ENCODE data around the gene ELOVL6.
"Not testable (repeated sequence)": the region's sequence is repeated elsewhere in the genome, so short reads cannot be mapped to it uniquely, and the experiment has no call there.

The ELOVL6 gene

DNA sequence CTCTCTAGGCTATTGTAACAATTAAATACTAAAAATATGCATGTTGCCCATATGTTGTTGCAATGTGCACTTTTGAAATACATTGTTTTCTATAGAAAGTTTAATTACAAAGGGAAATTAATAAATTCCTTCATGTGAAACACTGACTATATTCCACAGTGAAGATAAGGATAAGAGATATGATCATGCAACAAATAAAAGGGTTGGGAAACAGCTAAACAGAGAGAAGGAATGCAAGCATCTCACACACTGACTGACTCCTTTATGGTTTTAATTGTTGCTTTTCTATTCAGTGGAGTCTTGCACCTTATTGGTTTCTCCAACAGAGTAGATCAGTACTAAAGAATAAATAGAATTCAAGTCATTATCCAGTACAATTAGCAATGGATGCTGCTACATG, 37.8 kb downstream of the ELOVL6 start:
- no peak for DNase-seq (ENCODE audit: low spot score)

DNA sequence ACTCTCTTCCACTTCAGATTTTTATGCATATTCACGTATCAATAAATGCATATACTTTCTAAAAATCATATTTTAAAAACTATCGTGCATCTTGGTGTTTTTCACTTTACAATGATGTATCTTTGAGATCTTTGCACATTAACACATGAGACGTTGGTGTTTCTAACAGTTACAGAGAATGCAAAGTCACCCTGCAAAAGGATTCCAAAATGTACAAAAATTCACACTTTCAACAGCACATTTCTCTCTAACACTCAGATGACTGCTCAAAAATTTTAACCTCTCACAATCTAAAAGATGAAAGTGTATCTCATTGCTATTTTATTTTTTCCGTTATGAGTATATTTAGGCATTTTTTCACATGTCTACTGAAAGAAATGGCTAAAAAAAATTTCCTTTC, 38.9 kb downstream of the ELOVL6 start:
- DNase-seq (ENCODE audit: low spot score) = no peak

DNA sequence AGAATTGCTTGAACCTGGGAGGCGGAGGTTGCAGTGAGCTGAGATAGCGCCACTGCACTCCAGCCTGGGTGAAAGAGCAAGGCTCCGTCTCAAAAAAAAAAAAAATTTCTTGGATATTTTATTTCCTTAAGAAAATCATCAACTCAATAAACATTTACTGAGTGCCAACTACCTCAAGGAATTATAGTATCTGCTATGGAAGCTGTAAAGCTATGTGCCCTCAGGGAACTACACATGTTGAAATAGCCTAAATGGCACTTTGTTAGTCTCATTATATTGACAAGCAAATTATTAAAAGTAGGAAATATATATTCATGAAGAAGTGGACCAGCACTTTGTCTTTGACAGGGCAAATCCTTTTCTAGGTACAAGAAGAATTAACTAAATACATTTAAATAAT, 40.8 kb downstream of the ELOVL6 start:
- DNase-seq (ENCODE audit: low spot score) = no peak

DNA sequence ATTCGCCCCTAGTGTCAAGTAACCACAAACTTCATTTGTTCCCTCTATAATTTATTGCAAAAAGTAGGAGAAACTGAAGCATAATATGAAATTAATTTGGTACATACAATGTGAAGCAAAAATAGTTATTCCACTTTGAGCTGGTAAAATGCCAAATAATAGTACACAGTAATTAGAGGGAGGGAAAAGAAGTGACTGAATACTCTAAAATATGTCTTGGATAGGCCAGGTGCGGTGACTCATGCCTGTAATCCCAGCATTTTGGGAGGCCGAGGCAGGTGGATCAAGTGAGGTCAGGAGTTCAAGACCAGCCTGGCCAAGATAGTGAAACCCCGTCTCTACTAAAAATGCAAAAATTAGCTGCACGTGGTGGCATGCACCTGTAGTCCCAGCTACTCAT, 41.2 kb downstream of the ELOVL6 start:
- DNase-seq (ENCODE audit: low spot score) = not testable (repeated sequence)

DNA sequence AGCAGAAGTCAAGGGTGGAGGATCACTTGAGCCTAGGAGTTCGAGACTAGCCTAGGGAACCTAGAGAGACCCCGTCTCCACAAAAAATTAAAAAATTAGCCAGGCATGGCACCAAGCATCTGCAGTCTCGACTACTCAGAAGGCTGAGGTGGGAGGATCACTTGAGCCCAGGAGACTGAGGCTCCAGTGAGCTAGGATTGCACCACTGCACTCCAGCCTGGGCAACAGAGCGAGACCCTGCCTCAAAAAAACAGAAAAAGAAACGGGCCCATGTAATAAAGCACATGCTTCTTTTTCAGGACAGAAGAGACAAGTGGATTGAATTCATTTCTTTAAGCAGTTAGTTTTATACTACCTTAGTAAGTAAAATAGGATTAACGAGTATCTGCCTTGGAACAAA, 42.0 kb downstream of the ELOVL6 start:
- DNase-seq (ENCODE audit: low spot score) = no peak

DNA sequence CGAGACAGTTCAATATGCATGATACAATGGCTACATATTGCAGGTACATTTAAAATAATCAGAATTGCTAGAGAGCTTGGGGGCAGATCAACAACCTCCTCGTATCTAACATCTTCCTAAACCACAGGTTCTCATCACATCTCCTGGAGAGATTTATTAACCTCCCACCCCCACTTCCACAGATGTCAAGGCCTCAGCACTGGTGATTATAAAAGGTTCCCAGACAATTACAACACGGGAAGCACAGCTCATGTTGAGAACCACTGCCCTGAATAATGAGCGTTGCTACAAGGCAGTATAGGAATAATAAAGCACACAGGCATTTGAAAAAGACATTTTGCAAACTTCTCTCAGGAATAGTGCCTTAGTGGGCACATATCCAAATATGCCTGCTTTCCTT, 42.8 kb downstream of the ELOVL6 start:
- no peak for DNase-seq (ENCODE audit: low spot score)

DNA sequence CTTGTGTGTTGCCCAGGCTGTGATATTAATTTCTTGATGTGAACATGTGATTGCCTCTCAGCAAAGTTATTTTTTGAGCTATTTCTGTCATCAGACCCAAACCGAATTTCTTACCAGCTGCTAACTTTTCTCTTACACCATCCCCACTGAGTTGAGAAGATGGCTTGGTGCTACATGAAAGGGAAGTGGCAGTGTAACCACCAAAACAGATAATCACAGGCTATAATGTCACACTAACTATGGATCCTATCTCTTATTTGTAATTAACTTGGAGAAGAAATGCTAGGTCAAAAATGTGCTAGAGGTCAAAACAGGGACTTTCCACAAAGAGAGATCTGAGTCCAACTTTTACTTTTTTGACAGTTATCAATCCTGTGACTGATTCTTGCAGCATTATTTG, 43.8 kb downstream of the ELOVL6 start:
- DNase-seq (ENCODE audit: low spot score) = no peak

DNA sequence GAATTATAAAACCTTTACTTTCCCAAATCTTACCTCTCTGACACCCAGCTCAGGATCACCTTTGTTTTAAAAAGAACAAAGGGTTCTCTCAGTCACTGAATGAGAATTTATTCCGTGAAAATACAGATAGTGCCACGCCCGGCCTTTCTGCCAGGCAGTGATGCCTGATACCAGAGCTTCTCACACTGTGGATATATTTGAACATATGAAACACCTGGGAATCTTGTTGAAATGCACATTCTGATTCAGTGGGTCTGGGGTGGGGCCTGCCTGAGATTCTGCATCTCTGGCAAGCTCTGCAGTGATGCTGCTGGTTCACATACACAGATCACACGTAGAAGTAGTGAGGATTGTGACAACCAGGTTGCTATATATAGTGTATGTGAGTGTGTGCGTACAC, 46.0 kb downstream of the ELOVL6 start:
- DNase-seq (ENCODE audit: low spot score) = no peak

DNA sequence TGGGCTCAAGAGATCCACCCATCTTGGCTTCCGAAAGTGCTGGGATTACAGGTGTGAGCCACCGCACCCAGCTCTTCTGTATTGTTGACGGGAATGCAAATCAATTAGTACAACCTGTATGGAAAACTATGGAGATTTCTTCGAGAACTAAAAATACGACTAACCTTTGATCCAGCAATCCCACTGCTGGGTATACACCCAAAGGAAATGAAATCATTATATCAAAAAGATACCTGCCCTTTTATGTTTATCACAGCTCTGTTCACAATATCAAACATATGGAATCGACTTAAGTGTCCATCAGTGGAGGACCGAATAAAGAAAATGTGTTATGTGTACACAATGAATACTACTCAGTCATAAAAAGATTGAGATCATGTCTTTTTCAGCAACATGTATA, 49.3 kb downstream of the ELOVL6 start:
- DNase-seq (ENCODE audit: low spot score) = no peak

DNA sequence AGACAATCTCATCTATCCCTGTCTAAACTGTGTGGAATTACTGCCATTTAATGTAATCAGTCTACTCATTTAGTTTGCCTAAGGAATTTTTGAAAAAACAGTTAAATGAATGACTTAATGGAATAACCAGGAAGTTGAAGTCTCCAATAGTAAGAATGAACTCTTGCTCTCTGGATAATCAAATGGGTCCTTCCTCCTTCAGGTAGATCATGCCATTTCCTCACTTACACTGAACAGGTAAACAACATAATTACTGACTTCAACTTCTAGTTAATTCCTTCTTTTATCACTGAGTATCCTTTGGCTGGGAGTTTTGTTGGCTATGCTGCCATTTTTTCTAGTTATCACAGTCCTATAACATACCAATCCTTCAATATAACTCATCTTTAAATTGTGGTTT, 56.0 kb downstream of the ELOVL6 start:
- DNase-seq (ENCODE audit: low spot score) = no peak

DNA sequence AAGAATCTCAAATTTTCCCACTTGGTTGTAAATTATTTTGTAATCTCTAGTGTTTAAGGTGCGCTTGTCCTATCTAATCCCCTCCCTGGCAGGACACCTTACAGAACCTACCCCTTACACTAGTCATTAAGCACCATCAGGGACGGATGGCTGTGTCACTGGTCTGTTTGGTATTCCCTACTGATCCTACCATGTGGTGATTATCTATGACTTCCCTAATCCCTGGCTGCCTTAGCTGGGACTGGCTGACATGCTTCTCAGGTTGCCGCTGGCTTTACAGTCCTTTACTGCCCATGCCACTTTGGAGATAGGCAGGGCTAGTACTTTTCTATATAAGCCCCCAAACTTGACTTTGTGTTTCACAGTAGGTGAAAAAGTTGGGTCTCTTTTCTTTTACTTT, 58.6 kb downstream of the ELOVL6 start:
- DNase-seq (ENCODE audit: low spot score) = no peak

DNA sequence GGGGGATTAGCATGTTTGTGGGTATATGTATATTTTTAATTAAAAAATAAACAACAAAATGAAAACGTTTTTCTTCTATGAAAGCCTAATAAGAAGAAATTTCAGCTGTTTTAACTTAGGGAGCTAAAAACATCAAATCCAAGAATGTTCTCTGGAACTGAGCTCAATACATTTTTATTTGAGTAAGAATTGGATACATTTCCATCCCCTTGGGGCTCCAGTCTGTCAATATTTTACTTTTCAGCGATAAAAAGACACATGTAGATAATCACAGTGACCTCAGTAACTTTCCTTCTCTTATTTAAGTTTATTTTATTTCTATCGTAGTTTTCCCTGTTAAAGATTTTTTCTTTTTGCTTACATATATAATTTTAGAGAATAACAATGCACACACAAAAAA, 59.3 kb downstream of the ELOVL6 start:
- DNase-seq (ENCODE audit: low spot score) = no peak

DNA sequence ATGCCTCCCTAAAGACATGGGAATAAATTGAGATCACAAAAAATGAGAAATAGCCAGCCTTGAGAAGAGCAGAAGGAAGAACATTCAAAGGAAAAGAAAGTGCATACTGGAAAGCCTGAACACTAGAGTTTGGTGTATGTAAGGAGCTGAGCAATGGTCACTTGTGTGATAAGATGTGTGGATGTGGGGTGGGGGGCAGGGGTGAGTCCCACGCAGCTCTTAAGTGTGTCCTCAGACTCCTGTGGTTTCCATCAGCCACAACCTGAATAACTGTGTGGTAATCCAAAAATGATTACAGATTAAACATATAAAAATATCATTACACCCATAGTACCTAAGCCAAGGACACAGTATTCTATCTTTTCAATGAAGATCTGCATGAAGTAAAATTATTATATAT, 59.9 kb downstream of the ELOVL6 start:
- no peak for DNase-seq (ENCODE audit: low spot score)

DNA sequence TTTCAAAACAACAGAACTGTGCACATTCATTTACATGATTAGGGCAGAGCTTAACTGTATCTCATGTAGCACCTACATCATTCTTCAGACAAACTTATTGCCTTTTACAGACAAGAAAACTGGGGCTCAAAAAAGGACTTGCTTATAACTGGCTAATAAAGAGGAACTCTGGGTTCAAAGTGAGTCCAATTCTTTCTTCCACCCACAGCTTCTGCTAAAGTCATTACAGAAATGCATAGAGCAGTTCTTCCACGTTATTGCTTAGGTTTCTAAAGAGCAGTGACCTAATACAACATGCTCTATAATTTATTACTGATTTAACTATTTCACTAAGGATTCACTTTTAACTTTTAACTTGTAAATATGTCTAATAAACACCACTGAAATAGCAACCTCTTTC, 60.6 kb downstream of the ELOVL6 start:
- DNase-seq (ENCODE audit: low spot score) = no peak

DNA sequence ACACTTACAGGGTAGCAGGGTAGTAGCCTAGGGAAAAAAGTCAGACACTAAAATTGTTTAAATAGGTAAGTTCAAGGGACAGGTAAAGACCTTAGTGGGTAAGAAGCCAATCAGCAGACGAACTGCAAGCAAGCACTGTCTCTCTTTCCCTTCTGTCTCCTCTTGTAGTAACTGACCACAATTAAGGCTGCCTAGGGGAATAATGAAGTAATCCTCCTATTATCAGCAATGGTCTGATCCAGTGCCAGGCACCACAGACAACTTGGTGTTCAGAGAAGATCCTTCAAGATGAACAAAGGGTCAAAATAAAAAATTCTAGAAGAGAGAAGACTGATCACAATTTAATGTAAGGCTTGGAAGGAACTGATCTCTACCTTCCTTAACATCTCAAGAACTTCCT, 62.9 kb downstream of the ELOVL6 start:
- DNase-seq (ENCODE audit: low spot score) = no peak

DNA sequence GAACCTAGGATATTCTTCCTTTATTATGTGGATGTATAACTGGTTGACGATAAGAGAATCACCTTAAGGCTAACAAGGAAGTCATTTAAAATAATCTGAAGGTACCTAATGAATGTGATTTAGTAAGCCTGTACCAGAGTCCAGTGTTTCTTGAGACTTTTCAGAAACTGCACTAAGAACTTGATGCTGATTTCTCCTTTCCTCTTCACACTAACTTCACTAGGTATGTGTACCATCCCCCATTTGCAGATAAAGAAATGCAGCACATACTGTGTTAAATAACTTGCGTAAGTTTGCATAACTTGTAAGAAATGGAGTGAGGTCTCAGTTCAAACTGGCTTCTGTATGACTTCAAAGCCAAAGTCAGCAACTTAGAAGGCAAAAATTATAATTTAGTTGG, 63.3 kb downstream of the ELOVL6 start:
- no peak for DNase-seq (ENCODE audit: low spot score)

DNA sequence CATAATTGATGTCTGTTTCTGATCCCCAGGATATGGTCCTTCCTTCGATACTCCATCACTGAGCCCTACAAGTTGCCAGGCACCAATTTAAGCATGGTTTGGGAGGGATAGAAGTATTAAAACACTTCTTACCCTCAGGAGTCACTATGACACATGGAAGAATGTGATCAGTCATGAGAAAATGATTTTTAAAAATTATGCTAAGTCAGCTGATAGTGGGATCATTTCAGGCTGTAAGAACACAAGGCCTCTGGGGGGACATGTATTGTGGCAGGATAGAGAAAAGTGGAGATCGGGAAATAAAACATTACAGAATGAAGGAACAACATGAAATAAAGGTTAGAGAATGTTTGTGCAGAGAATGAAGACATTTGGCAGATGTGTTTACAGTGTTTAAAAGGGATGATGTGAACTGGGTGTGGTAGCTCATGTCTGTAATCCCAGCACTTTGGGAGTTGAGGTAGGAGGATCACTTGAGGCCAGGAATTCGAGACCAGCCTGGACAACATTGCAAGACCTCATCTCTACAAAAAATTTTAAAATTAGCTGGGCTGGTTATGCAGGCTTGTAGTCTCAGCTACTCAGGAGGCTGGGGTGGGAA, 64.0 kb downstream of the ELOVL6 start:
- no peak for DNase-seq (ENCODE audit: low spot score)

DNA sequence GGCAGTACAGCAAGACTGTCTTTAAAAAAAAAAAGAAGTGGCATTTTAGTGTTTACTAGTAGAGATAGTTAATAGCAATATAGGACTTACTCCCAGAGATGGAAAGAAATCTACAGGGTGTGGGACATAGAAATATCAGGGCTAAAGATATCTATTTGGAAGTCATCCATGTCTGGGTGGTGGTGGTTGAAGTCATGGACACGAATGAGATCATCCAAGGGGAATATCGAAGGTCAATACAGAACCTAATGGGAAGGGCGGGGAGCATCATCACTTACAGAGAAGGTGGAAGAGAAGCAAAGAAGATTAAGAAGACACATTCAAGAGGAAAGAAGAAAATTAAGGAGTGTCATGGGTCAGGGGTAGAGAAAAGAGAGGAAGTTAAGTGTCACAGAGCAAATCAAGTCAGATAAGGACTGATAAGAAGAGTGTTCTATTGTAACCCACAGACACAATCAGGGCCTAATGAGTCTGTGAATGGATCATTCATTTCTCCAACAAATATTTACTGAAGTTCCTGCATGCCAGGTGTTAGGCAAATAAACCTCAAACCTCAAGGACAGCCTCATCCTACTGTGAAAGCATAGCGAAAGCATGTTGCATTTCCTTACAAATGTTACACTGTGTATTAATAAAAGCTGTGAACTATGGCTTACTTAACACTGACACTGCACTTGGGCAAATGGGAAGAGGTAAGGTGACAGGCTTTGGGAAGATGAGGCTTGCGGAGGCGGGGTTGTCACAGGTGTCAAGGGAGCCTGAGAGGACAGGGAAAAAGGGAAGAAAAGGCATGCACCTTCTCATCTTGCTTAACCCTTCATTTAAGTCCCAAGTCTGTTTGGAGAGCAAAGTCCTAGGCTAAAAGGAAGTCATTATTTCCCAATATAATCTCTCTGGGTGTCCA, 65.3 kb downstream of the ELOVL6 start:
- DNase-seq (ENCODE audit: low spot score) = no peak

DNA sequence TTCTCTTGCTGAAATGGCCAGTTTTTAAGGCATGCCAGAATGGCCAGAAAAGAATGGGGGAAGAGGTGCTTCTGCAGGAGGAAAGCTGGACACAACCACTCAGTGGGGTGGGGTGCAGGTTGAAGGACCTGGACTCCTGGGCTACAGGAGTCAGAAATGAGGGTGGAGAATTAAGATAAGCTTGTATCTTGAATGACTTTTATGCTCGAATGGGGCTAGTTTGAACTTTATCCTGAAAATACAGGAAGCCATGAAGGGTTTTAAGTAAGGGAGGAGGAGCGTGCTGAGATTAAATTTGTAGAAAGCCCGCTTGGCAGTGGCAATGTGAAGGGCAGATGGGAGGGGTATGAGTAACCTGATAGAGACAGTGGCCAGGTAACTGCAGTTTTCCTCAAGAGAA, 66.5 kb downstream of the ELOVL6 start:
- no peak for DNase-seq (ENCODE audit: low spot score)

DNA sequence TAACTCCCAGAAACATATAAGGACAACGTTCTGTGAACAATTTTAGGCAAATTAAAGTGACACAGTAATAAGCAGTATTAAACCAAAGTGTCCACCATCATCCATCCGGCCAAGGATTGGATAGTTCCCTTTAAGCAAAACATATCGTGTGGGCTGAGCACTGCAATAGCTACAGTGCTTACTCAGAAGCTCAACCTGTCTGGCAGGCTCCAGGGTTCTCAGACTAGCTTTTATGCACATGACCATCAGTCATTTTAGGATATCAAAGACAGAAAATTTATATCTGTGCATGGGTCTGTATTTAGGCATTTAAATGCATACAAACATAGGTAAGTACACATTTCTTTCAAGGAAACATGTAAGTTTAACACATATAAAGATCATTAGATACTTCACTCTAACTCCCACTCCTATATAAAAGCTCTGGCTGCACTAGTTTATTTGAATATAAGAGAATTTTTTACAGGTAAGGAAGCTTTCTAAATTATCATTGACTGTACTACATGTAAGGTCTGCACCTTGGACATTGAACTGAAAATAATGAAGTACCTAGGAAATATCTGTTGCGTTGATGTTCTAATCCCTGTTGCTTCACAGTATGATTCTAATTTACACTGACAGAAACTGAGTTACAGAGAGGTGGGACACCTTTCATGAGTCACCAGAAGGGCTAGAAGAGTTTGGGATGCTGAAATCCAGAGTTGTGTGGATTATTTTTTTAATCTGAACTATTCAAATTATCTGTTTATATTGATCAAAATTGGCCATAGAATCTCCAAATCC, 67.6 kb downstream of the ELOVL6 start:
- DNase-seq (ENCODE audit: low spot score) = no peak

DNA sequence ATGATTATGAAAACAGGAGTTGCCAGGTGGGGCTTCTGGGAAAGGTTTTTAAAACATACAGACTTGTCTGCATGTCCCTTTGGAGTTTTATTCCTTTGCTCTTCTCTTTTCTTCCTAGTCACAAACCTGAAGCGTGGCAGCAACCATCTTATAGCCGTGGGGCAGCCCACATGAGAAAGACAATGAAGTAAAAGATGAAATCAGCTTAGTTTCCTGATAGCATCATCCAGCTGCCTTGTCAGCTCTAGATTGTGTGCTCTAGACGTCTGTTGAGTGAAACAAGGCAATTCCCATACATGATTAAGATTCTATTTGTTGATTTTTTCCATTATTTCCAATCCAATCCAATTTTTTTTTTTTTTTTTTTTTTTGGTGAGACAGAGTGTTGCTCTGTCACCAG, 68.9 kb downstream of the ELOVL6 start:
- no peak for DNase-seq (ENCODE audit: low spot score)

DNA sequence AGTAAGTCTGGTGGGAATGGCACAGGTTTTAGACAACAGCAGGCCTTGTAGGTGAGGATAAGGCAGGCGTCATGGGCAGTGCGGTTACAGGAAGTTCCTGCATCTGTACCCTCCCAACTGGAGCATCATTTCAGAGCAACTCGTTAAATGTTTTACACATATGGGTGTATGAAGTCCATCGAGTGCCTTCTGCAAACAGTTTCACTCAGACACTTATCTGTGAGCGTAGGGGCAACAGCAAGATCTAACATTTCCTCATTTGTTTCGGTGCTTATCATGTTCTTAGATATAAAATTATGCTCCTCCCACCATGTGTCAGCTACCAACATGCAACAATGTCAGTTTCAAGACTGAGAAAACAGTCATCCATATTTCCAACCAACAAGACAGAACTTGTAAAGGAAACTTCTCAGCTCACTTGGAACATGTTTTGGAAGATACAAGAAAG, 69.9 kb downstream of the ELOVL6 start:
- DNase-seq (ENCODE audit: low spot score) = no peak

DNA sequence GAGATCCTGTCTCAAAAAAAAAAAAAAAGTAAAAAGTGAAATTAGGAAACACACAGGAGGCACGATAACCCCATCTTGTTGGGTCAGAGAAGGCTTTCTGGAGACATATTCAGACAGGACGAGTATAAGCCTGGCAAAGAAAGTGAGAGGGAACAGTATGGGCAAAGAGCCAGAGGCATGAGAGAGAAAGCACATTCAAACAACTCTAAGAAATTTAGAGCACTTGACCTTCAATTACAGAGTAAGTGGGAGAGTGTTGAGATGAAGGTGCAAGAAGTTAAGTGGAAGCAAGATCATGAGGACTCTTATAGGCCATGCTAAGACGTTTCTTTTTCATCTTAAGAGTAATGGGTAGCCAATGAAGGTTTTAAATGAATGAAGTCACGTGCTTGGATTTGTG, 70.4 kb downstream of the ELOVL6 start:
- no peak for DNase-seq (ENCODE audit: low spot score)

All from CD4-positive, alpha-beta T cell treated with Interleukin-2 at 100 ng/mL for 4 hours (primary cell).